H1 (cell line): ENCODE data around the gene OR10G2. TPM values are rescaled to one million over a fixed set of nuclear protein-coding genes. Genes with fewer than 3 reads are reported as not detected.

Source experiments
- ASH2L ChIP-seq: fragments of 200-600, 300-600 bp; sonication (generic); IDR thresholded peaks from one replicate; pipeline ENCODE4 v1.7.1; 2017; ENCODE audit warnings: low read length
- ATF2 ChIP-seq: IDR thresholded peaks from 2 replicates; pipeline ENCODE4 v1.6.1; 2012; ENCODE audit warnings: low read length, inconsistent platforms
- CTBP2 ChIP-seq: IDR thresholded peaks from 2 replicates; pipeline ENCODE4 v1.7.0; 2011; ENCODE audit warnings: borderline replicate concordance, mild to moderate bottlenecking, moderate library complexity, mixed read lengths, low read length; ENCODE audit not compliant: insufficient read depth, insufficient read length
- NRF1 ChIP-seq: IDR thresholded peaks from 2 replicates; pipeline ENCODE4 v1.6.1; 2011; ENCODE audit warnings: mild to moderate bottlenecking, low read depth, low read length, improper control_type of control experiment
- POLR2A ChIP-seq, 2 experiments: IDR thresholded peaks; 1 replicate in 1 of 2; 2 replicates in 1 of 2; pipeline ENCODE4 v1.6.1; 2011; ENCODE audit warnings: low read depth in 2 of 2, low read length in 2 of 2, mild to moderate bottlenecking in 2 of 2; ENCODE audit errors: control extremely low read depth in 1 of 2
- RAD21 ChIP-seq, 2 experiments: IDR thresholded peaks in 1 of 2; conservative IDR thresholded peaks in 1 of 2; 2 replicates each; pipeline ENCODE4 v1.6.1; 2011; ENCODE audit warnings: low read depth in 2 of 2, low read length in 2 of 2, improper control_type of control experiment in 1 of 2, inconsistent platforms in 1 of 2, mild to moderate bottlenecking in 1 of 2, moderate library complexity in 1 of 2
- RNF2 ChIP-seq: fragments of 200-900, 300-1000 bp; sonication (generic); IDR thresholded peaks from 2 replicates; pipeline ENCODE4 v1.7.1; 2016; ENCODE audit warnings: borderline replicate concordance, low read depth, mild to moderate bottlenecking, antibody characterized with exemption, low read length; ENCODE audit not compliant: poor library complexity, severe bottlenecking; ENCODE audit errors: missing control alignments
- polyA plus RNA-seq, 7 experiments: library from polyadenylated mRNA; depleted of rRNA in 3 of 7; stranded (reverse) in 5 of 7; unstranded in 2 of 7; fragments of >200 nt in 5 of 7; fragments of 200-250 nt in 2 of 7; gene quantifications; 1 replicate in 5 of 7; 2 replicates in 1 of 7; 4 replicates in 1 of 7; pipeline versions ENCODE4 v1.2.1 to v1.2.3, GENCODE V29; 2011 to 2013; ENCODE audit warnings: missing spikeins in 2 of 7, mixed read lengths in 2 of 7
- total RNA-seq: library from RNA; stranded (reverse); fragmentation: NEBNext Ultra II Directional; extraction: Animal tissue kit (Norgen Biotek cat#: 25700); gene quantifications from 2 replicates; pipeline ENCODE4 v1.2.1, GENCODE V29; 2021

The OR10G2 gene
- total and polyA plus RNA-seq, 2 of the 8 experiments (the other 6 are each of a cell fraction or from before 2014, with no cell fraction given), result not detected

DNA sequence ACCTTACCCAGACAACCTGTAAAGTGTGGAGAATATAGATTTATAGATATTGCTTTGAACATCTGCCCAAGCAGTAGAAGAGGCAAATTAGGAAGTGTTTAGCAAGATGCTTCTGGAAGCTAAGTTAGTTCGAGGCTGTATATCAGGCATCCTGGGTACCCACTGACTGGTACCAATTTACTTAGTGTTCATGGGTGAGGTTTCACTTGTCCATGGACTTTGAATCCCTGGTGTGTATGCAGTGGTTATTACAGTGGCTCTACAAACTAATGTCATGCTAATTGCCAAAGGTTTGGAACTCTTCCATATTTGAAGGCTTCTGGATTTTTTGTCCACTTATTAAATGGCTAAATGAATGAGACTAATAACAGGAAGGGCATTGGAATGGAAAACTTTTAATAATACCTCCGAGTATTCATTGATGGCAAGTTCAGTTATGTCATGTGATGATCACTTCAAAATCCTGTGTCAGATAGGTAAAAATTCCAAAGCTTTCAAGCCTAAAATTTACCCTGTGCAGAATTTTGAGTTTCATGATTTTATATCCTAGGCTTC is 18.7 kb upstream of the OR10G2 start, which contains the start of gene OR4E2 (continued):
- TF ChIP-seq RNF2, result no peak
- no peak for TF ChIP-seq CTBP2
- TF ChIP-seq RAD21 (IDR thresholded peaks at IDR 0.05 in 1 of 2, conservative IDR thresholded peaks at IDR 0.05 in 1 of 2; ENCODE audit: low read depth in 2 of 2, low read length in 2 of 2), result no peak
- TF ChIP-seq ASH2L, result no peak
- no peak for TF ChIP-seq POLR2A (IDR thresholded peaks at IDR 0.05; ENCODE audit: control extremely low read depth in 1 of 2, low read depth in 2 of 2, low read length in 2 of 2)
- no peak for TF ChIP-seq ATF2
- TF ChIP-seq NRF1, result no peak
